H1 (cell line): ENCODE measurements around the gene MRPS26. TPM values are rescaled to one million over a fixed set of nuclear protein-coding genes. Genes with fewer than 3 reads are reported as not detected.

Experiments
- CTCF ChIA-PET: fragments of 300-600 bp; sonication (Branson Sonifier 250); formaldehyde crosslinking; loops from one replicate; lab custom pipeline; 2021; ENCODE audit not compliant: partially characterized antibody; lab: Charles Lee
- POLR2A ChIA-PET: fragments of 300-600 bp; sonication (Branson Sonifier 250); formaldehyde crosslinking; loops from one replicate; lab custom pipeline; 2021; ENCODE audit warnings: inconsistent platforms; ENCODE audit not compliant: partially characterized antibody; lab: Charles Lee
- DNase-seq, 2 experiments: peaks; one replicate each; pipeline versions ENCODE4 v3.0.0 to v3.0.0-alpha.2; 2010 to 2022; ENCODE audit warnings: low spot score in 2 of 2, low read depth in 1 of 2, mixed read lengths in 1 of 2
- FAIRE-seq: peaks from 2 replicates; lab custom pipeline; 2011; peaks lifted over from hg19 to GRCh38; lab: Jason Lieb, UNC
- H2AFZ ChIP-seq: 2 replicates; pipeline ENCODE4 v1.8.1; 2012; ENCODE audit warnings: low read length, inconsistent platforms
- H2AK5ac ChIP-seq: 2 replicates; pipeline ENCODE4 v1.6.1; 2013; ENCODE audit warnings: low read depth, low read length
- H2BK120ac ChIP-seq: replicated peaks from 2 replicates; pipeline ENCODE3; 2013; ENCODE audit warnings: low read depth, low read length, inconsistent platforms
- H2BK12ac ChIP-seq: 2 replicates; pipeline ENCODE4 v1.6.1; 2013; ENCODE audit warnings: low read depth, low read length
- H2BK15ac ChIP-seq: 2 replicates; pipeline ENCODE4 v1.6.1; 2013; ENCODE audit warnings: low read length
- H2BK20ac ChIP-seq: 2 replicates; pipeline ENCODE4 v1.6.1; 2013; ENCODE audit warnings: low read length
- H2BK5ac ChIP-seq: 2 replicates; pipeline ENCODE4 v1.6.1; 2013; ENCODE audit warnings: low read depth, low read length
- H3K14ac ChIP-seq: 2 replicates; pipeline ENCODE4 v1.6.1; 2013; ENCODE audit warnings: inconsistent platforms; ENCODE audit not compliant: insufficient read length
- H3K18ac ChIP-seq: 2 replicates; pipeline ENCODE4 v1.6.1; 2013; ENCODE audit warnings: low read length; ENCODE audit errors: extremely low read depth
- H3K23ac ChIP-seq: 2 replicates; pipeline ENCODE4 v1.6.1; 2013; ENCODE audit warnings: inconsistent platforms; ENCODE audit not compliant: insufficient read length
- H3K23me2 ChIP-seq: 2 replicates; pipeline ENCODE4 v1.6.1; 2013; ENCODE audit warnings: low read depth, low read length
- H3K27ac ChIP-seq: 2 replicates; pipeline ENCODE4 v1.6.1; 2011; ENCODE audit warnings: low read depth, low read length, inconsistent platforms
- H3K27me3 ChIP-seq, 4 experiments: replicated peaks in 1 of 4; 1 replicate in 1 of 4; 2 replicates in 3 of 4; pipeline versions ENCODE4 v1.6.1 to v1.8.1; 2011 to 2013; ENCODE audit warnings: low read length in 3 of 4, mild to moderate bottlenecking in 3 of 4, inconsistent platforms in 2 of 4, mixed read lengths in 2 of 4, moderate library complexity in 1 of 4; ENCODE audit not compliant: control insufficient read depth in 3 of 4, insufficient read depth in 3 of 4; ENCODE audit errors: extremely low read depth in 1 of 4
- H3K36me3 ChIP-seq, 4 experiments: 2 replicates each; pipeline versions ENCODE4 v1.6.1 to v1.8.1; 2011 to 2013; ENCODE audit warnings: mild to moderate bottlenecking in 4 of 4, low read length in 3 of 4, moderate library complexity in 2 of 4, control low read depth in 1 of 4, inconsistent platforms in 1 of 4; ENCODE audit not compliant: insufficient read depth in 4 of 4, control insufficient read depth in 2 of 4
- H3K4ac ChIP-seq: replicated peaks from 2 replicates; pipeline ENCODE3; 2013; ENCODE audit warnings: low read length, low read depth, mixed read lengths, inconsistent platforms; ENCODE audit not compliant: insufficient read length
- H3K4me1 ChIP-seq, 4 experiments: replicated peaks in 1 of 4; 1 replicate in 1 of 4; 2 replicates in 3 of 4; pipeline versions ENCODE4 v1.6.1 to v1.8.1; 2011 to 2013; ENCODE audit warnings: low read length in 3 of 4, inconsistent platforms in 2 of 4, mixed read lengths in 1 of 4; ENCODE audit not compliant: insufficient read depth in 4 of 4, control insufficient read depth in 3 of 4
- H3K4me2 ChIP-seq, 2 experiments: 2 replicates each; pipeline versions ENCODE4 v1.6.1 to v1.8.1; 2011 to 2013; ENCODE audit warnings: low read depth in 2 of 2, low read length in 2 of 2, control low read depth in 1 of 2, inconsistent platforms in 1 of 2, mild to moderate bottlenecking in 1 of 2; ENCODE audit not compliant: insufficient read depth in 1 of 2
- H3K4me3 ChIP-seq, 4 experiments: fragments of 200-600, 300-600 bp in 1 of 4; sonication (generic), shearing (Covaris generic), sonication (Bioruptor Twin) in 1 of 4; 2 replicates each; pipeline versions ENCODE4 v1.5.1 to v1.8.1; 2011 to 2016; ENCODE audit warnings: low read length in 4 of 4, low read depth in 3 of 4, control low read depth in 2 of 4, inconsistent platforms in 2 of 4, mild to moderate bottlenecking in 2 of 4, mixed read lengths in 1 of 4, moderate library complexity in 1 of 4; ENCODE audit not compliant: insufficient read depth in 2 of 4; ENCODE audit errors: extremely low read depth in 1 of 4
- H3K56ac ChIP-seq: replicated peaks from 2 replicates; pipeline ENCODE3; 2013; ENCODE audit warnings: low read depth, mild to moderate bottlenecking, mixed read lengths, low read length, inconsistent platforms; ENCODE audit not compliant: insufficient read length
- H3K79me1 ChIP-seq: 2 replicates; pipeline ENCODE4 v1.6.1; 2013; ENCODE audit warnings: low read depth, low read length, control low read depth
- H3K79me2 ChIP-seq, 2 experiments: 2 replicates each; pipeline versions ENCODE4 v1.6.1 to v1.8.1; 2012 to 2013; ENCODE audit warnings: low read length in 2 of 2, mild to moderate bottlenecking in 2 of 2, inconsistent platforms in 1 of 2; ENCODE audit not compliant: insufficient read depth in 2 of 2, control insufficient read depth in 1 of 2
- H3K9ac ChIP-seq, 4 experiments: replicated peaks in 1 of 4; 1 replicate in 1 of 4; 2 replicates in 3 of 4; pipeline versions ENCODE4 v1.6.1 to v1.8.1; 2011 to 2013; ENCODE audit warnings: low read depth in 3 of 4, low read length in 3 of 4, control low read depth in 2 of 4, mild to moderate bottlenecking in 2 of 4, moderate library complexity in 2 of 4, inconsistent platforms in 1 of 4; ENCODE audit errors: extremely low read depth in 1 of 4
- H3K9me3 ChIP-seq, 2 experiments: 2 replicates each; pipeline versions ENCODE4 v1.6.1 to v1.8.1; 2012 to 2013; ENCODE audit warnings: mild to moderate bottlenecking in 2 of 2, moderate library complexity in 2 of 2, control low read depth in 1 of 2, inconsistent platforms in 1 of 2, low read depth in 1 of 2, low read length in 1 of 2, mixed read lengths in 1 of 2; ENCODE audit not compliant: insufficient read depth in 2 of 2
- H4K20me1 ChIP-seq, 2 experiments: replicated peaks in 1 of 2; 2 replicates each; pipeline versions ENCODE3 to v1.8.1; 2011 to 2013; ENCODE audit warnings: inconsistent platforms in 2 of 2, low read length in 2 of 2, mild to moderate bottlenecking in 1 of 2; ENCODE audit not compliant: insufficient read depth in 2 of 2, control insufficient read depth in 1 of 2
- H4K5ac ChIP-seq: 2 replicates; pipeline ENCODE4 v1.6.1; 2013; ENCODE audit warnings: low read length, low read depth, mixed read lengths, inconsistent platforms; ENCODE audit not compliant: insufficient read length
- H4K8ac ChIP-seq: 2 replicates; pipeline ENCODE4 v1.8.0; 2013; ENCODE audit warnings: mild to moderate bottlenecking, moderate library complexity, low read length, inconsistent platforms; ENCODE audit not compliant: insufficient read depth; ENCODE audit errors: extremely low read depth
- H4K91ac ChIP-seq: replicated peaks from 2 replicates; pipeline ENCODE3; 2013; ENCODE audit warnings: low read length, mixed read lengths, inconsistent platforms; ENCODE audit not compliant: insufficient read length
- JUN ChIP-seq: IDR thresholded peaks from 2 replicates; pipeline ENCODE4 v1.6.1; 2011; ENCODE audit warnings: low read depth, mild to moderate bottlenecking, improper control_type of control experiment, low read length
- KDM4A ChIP-seq: IDR thresholded peaks from one replicate; pipeline ENCODE4 v1.7.1; 2012; ENCODE audit warnings: low read depth, mild to moderate bottlenecking, moderate library complexity, low read length, inconsistent platforms; ENCODE audit not compliant: severe bottlenecking
- TBP ChIP-seq: IDR thresholded peaks from 2 replicates; pipeline ENCODE4 v1.6.1; 2011; ENCODE audit warnings: low read depth, low read length, improper control_type of control experiment
- WGBS, 2 experiments: shearing (Covaris generic) in 1 of 2; methylation state at CpG; one replicate each; pipeline versions ENCODE4 v1.1.6 to v1.1.7; 2013 to 2015; ENCODE audit warnings: low lambda C conversion rate in 2 of 2, mixed read lengths in 2 of 2, inconsistent platforms in 1 of 2, low coverage in 1 of 2, missing lambda C conversion rate in 1 of 2; ENCODE audit not compliant: insufficient replicate concordance in 2 of 2, insufficient coverage in 1 of 2, insufficient read length in 1 of 2; ENCODE audit errors: extremely low coverage in 1 of 2, missing lambda C conversion rate in 1 of 2; 5-methylcytosine and 5-hydroxymethylcytosine counted together
- polyA plus RNA-seq, 7 experiments: library from polyadenylated mRNA; depleted of rRNA in 3 of 7; stranded (reverse) in 5 of 7; unstranded in 2 of 7; fragments of >200 nt in 5 of 7; fragments of 200-250 nt in 2 of 7; gene quantifications; 1 replicate in 5 of 7; 2 replicates in 1 of 7; 4 replicates in 1 of 7; pipeline versions ENCODE4 v1.2.1 to v1.2.3, GENCODE V29; 2011 to 2013; ENCODE audit warnings: missing spikeins in 2 of 7, mixed read lengths in 2 of 7
- total RNA-seq: library from RNA; stranded (reverse); fragmentation: NEBNext Ultra II Directional; extraction: Animal tissue kit (Norgen Biotek cat#: 25700); gene quantifications from 2 replicates; pipeline ENCODE4 v1.2.1, GENCODE V29; 2021

Gene MRPS26
- total and polyA plus RNA-seq, 2 of the 8 experiments (the other 6 are each of a cell fraction or from before 2014, with no cell fraction given): 83.6 to 103 TPM

GRCh38 chr20:3014662-3015061, 31.2 kb upstream of the MRPS26 start:
- H3K4me1 ChIP-seq: no peaks in the 10 kb centered on the region
- CTCF ChIA-PET: interaction anchor here (0.6 kb wide), 1 partner anchor 563 kb away, joined by 3 read pairs; no protein-coding TSS in a partner anchor
- no peak overlapping the region for H4K5ac ChIP-seq
- no peak overlapping the region for H4K91ac ChIP-seq
- no peak overlapping the region for H3K4ac ChIP-seq
- H3K9me3 ChIP-seq: peaks cover 3 to 7% of the 10 kb centered on the region in 2 experiments; a peak in 1 of 4 replicates
- no peak overlapping the region for H2BK12ac ChIP-seq
- H4K20me1 ChIP-seq: no peaks in the 10 kb centered on the region
- H3K18ac ChIP-seq: no peak overlapping the region
- H3K79me1 ChIP-seq: no peaks in the 10 kb centered on the region
- DNase-seq (no peak), FAIRE-seq (no peak)
- 91% methylated on average over 3 of the region's 3 CpGs; no CpG with 5 or more reads in 1 of the 2 experiments for WGBS, 2 experiments
- H4K8ac ChIP-seq: no peak overlapping the region
- H3K27me3 ChIP-seq: no peaks in the 10 kb centered on the region
- H2AFZ ChIP-seq: no peak overlapping the region
- H3K4me2 ChIP-seq: no peak overlapping the region
- no peak overlapping the region for H3K27ac ChIP-seq
- H2AK5ac ChIP-seq: no peak overlapping the region
- H3K4me3 ChIP-seq: no peak overlapping the region
- peaks cover 6 to 27% (median 10%) of the 10 kb centered on the region in 4 experiments for H3K36me3 ChIP-seq
- POLR2A ChIA-PET: interaction anchor here (1.7 kb wide), 1 partner anchor 16 kb away, joined by 4 read pairs; no protein-coding TSS in a partner anchor
- H3K9ac ChIP-seq: no peak overlapping the region
- H2BK20ac ChIP-seq: no peak overlapping the region
- H3K79me2 ChIP-seq: no peaks in the 10 kb centered on the region
- no peak overlapping the region for H3K23ac ChIP-seq
- no peak overlapping the region for H2BK15ac ChIP-seq
- no peaks in the 10 kb centered on the region for H3K23me2 ChIP-seq
- H3K56ac ChIP-seq: no peak overlapping the region
- H3K14ac ChIP-seq: no peak overlapping the region
- no peak overlapping the region for H2BK120ac ChIP-seq
- H2BK5ac ChIP-seq: no peak overlapping the region
- TF ChIP-seq KDM4A (no peak), TBP (no peak), JUN (no peak)
